ENCODE data around the gene PPM1E. TPM values are rescaled to one million over a fixed set of nuclear protein-coding genes. Genes with fewer than 3 reads are reported as not detected.

PPM1E gene
- total and polyA plus RNA-seq, 2 of the 8 experiments (the other 6 are each of a cell fraction or from before 2014, with no cell fraction given): 5.0 to 10.4 TPM

- POLR2A ChIA-PET (ENCODE audit: partially characterized antibody): no interaction called here
- no peak overlapping the region for H2AK5ac ChIP-seq (ENCODE audit: low read depth, low read length)
These were observed 143.5 kb downstream of the PPM1E start for GRCh38 chr17:58899191-58899590.

More at GRCh38 chr17:58899191-58899590, 143.5 kb downstream of the PPM1E start:
- FAIRE-seq (no peak), DNase-seq (ENCODE audit: low read depth in 1 of 2, low spot score in 2 of 2) (no peak)
- Histone ChIP-seq H3K23ac (ENCODE audit: insufficient read length) (no peak overlapping the region), H3K79me1 (ENCODE audit: low read depth, low read length) (no peaks in the 10 kb centered on the region), H3K23me2 (ENCODE audit: low read depth, low read length) (no peaks in the 10 kb centered on the region), H3K4me2 (ENCODE audit: insufficient read depth in 1 of 2, low read depth in 2 of 2, low read length in 2 of 2) (no peak overlapping the region), H3K9me3 (ENCODE audit: insufficient read depth in 2 of 2, low read depth in 1 of 2, low read length in 1 of 2) (peaks cover 4 to 8% of the 10 kb centered on the region in 2 experiments; a peak in 2 of 4 replicates), H3K36me3 (ENCODE audit: control insufficient read depth in 2 of 4, insufficient read depth in 4 of 4, low read length in 3 of 4) (no peaks in the 10 kb centered on the region), H3K18ac (ENCODE audit: extremely low read depth, low read length) (no peak overlapping the region), H2BK15ac (ENCODE audit: low read length) (no peak overlapping the region), H4K5ac (ENCODE audit: insufficient read length, low read depth, low read length) (no peak overlapping the region), H2BK120ac (replicated peaks; ENCODE audit: low read depth, low read length) (no peak overlapping the region), H3K4me1 (replicated peaks in 1 of 4; ENCODE audit: control insufficient read depth in 3 of 4, insufficient read depth in 4 of 4, low read length in 3 of 4) (no peaks in the 10 kb centered on the region), H2BK12ac (ENCODE audit: low read depth, low read length) (no peak overlapping the region), H4K91ac (replicated peaks; ENCODE audit: insufficient read length, low read length) (no peak overlapping the region), H3K79me2 (ENCODE audit: control insufficient read depth in 1 of 2, insufficient read depth in 2 of 2, low read length in 2 of 2) (no peaks in the 10 kb centered on the region), H3K27me3 (replicated peaks in 1 of 4; ENCODE audit: control insufficient read depth in 3 of 4, extremely low read depth in 1 of 4, insufficient read depth in 3 of 4, low read length in 3 of 4) (no peaks in the 10 kb centered on the region), H4K8ac (ENCODE audit: extremely low read depth, insufficient read depth, low read length) (no peak overlapping the region), H3K14ac (ENCODE audit: insufficient read length) (no peak overlapping the region), H3K27ac (ENCODE audit: low read depth, low read length) (no peak overlapping the region), H3K56ac (replicated peaks; ENCODE audit: insufficient read length, low read depth, low read length) (no peak overlapping the region), H3K4me3 (ENCODE audit: extremely low read depth in 1 of 4, insufficient read depth in 2 of 4, low read depth in 3 of 4, low read length in 4 of 4) (no peak overlapping the region), H2AFZ (ENCODE audit: low read length) (no peak overlapping the region), H3K4ac (replicated peaks; ENCODE audit: insufficient read length, low read depth, low read length) (no peak overlapping the region), H2BK20ac (ENCODE audit: low read length) (no peak overlapping the region), H3K9ac (replicated peaks in 1 of 4; ENCODE audit: extremely low read depth in 1 of 4, low read depth in 3 of 4, low read length in 3 of 4) (no peak overlapping the region), H4K20me1 (replicated peaks in 1 of 2; ENCODE audit: control insufficient read depth in 1 of 2, insufficient read depth in 2 of 2, low read length in 2 of 2) (no peaks in the 10 kb centered on the region), H2BK5ac (ENCODE audit: low read depth, low read length) (no peak overlapping the region)
- WGBS, 2 experiments (ENCODE audit: extremely low coverage in 1 of 2, insufficient coverage in 1 of 2, insufficient read length in 1 of 2, insufficient replicate concordance in 2 of 2, low coverage in 1 of 2, low lambda C conversion rate in 2 of 2, missing lambda C conversion rate in 1 of 2): 91% methylated on average over 5 of the region's 5 CpGs; no CpG with 5 or more reads in 1 of the 2 experiments
- TF ChIP-seq RXRA (IDR thresholded peaks at IDR 0.05; ENCODE audit: insufficient read depth, low read depth, low read length) (no peak), SP2 (IDR thresholded peaks at IDR 0.05; ENCODE audit: low read length) (no peak), CEBPB (IDR thresholded peaks at IDR 0.05; ENCODE audit: low read depth, low read length) (no peak), E2F6 (IDR thresholded peaks at IDR 0.05) (no peak), SP1 (IDR thresholded peaks at IDR 0.05; ENCODE audit: low read depth, low read length) (no peak), SIRT6 (IDR thresholded peaks at IDR 0.05; ENCODE audit: low read length) (no peak), RBBP5 (IDR thresholded peaks at IDR 0.05; ENCODE audit: borderline replicate concordance, low read depth, low read length) (no peak)
- CTCF ChIA-PET (ENCODE audit: partially characterized antibody): no interaction called here

Data from H1 (cell line).